ENCODE measurements around the gene AP4B1. TPM values are rescaled to one million over a fixed set of nuclear protein-coding genes. Genes with fewer than 3 reads are reported as not detected.

The AP4B1 gene
- total RNA-seq, 5 donors from 2014 or later (not counting 1 experiment from before 2014, with no cell fraction given), result 57.8 to 66.4 (median 61.5) TPM

- peak overlapping the region; percentile 84 for H3K27ac ChIP-seq (ENCODE audit: low read length)
- peaks cover 21% of the 10 kb centered on the region for H3K36me3 Mint-ChIP-seq
- H3K9me3 ChIP-seq, result no peaks in the 10 kb centered on the region
- peaks cover 0 to 14% of the 10 kb centered on the region in 2 donors for H3K36me3 ChIP-seq (ENCODE audit: control insufficient read depth in 2 of 2, extremely low read depth in 1 of 2, insufficient read depth in 1 of 2, low read length in 1 of 2)
- H3K4me3 ChIP-seq (ENCODE audit: control insufficient read depth in 1 of 2, extremely low read depth in 1 of 2, low read length in 1 of 2), result peak overlapping the region; percentile 2 to 38
- H3K9me3 Mint-ChIP-seq, result no peaks in the 10 kb centered on the region
- DNase-seq, result peak in 1 of 35 experiments; percentile 45
- 0% methylated on average over 1 of the region's 3 CpGs for WGBS (ENCODE audit: insufficient coverage)
- peak; percentile 63 to 81 (median 78) for ATAC-seq (replicated peaks in 1 of 4)
- H3K27me3 Mint-ChIP-seq, result no peaks in the 10 kb centered on the region
- CTCF ChIA-PET, result interaction anchor here (0.6 to 5.6 kb wide), 10 partner anchors 10 to 1232 kb away, joined by 3 to 86 read pairs (median 4); partner anchors contain the start of genes AP4B1 (in 1 of the 2), HIPK1 (in 1 of the 2) and PPM1J (in 1 of the 2)
- peak overlapping the region; percentile 63 to 79 (median 71) for H3K4me3 Mint-ChIP-seq
- H3K27ac Mint-ChIP-seq, result peak overlapping the region; percentile 96 to 99
- peaks cover 82 to 86% (median 84%) of the 10 kb centered on the region in 3 donors for H3K4me1 Mint-ChIP-seq
- POLR2A ChIA-PET, result interaction anchor here (0.6 to 6.6 kb wide), 9 partner anchors 9 to 872 kb away, joined by 3 to 221 read pairs (median 5); partner anchors contain the start of gene HIPK1 (in 2 of the 2)
- H3K4me1 ChIP-seq (ENCODE audit: control insufficient read depth in 1 of 2, extremely low read depth in 1 of 2, insufficient read depth in 2 of 2, low read length in 2 of 2), result peaks cover 39 to 51% of the 10 kb centered on the region in 2 experiments
- no peaks in the 10 kb centered on the region for H3K27me3 ChIP-seq (replicated peaks in 1 of 2; ENCODE audit: control insufficient read depth in 2 of 2, extremely low read depth in 1 of 2, insufficient read depth in 2 of 2, low read length in 1 of 2)
These were observed 42.9 kb upstream of the AP4B1 start for GRCh38 chr1:113947388-113948107.

GRCh38 chr1:113946678-113947387 is 42.2 kb upstream of the AP4B1 start:
- ChIA-PET POLR2A (interaction anchor here (0.6 to 6.6 kb wide), 14 partner anchors 8 to 872 kb away, joined by 3 to 221 read pairs (median 5); partner anchors contain the start of gene HIPK1 (in 2 of the 2)), CTCF (interaction anchor here (0.5 to 5.6 kb wide), 22 partner anchors 9 to 1231 kb away, joined by 3 to 86 read pairs (median 4); partner anchors contain the start of genes HIPK1 (in 2 of the 2), AP4B1 (in 1 of the 2), PPM1J (in 1 of the 2) and RSBN1 (in 1 of the 2))
- no peaks in the 10 kb centered on the region for H3K27me3 ChIP-seq (replicated peaks in 1 of 2; ENCODE audit: control insufficient read depth in 2 of 2, extremely low read depth in 1 of 2, insufficient read depth in 2 of 2, low read length in 1 of 2)
- H3K4me3 Mint-ChIP-seq, result peak overlapping the region; percentile 63 to 79 (median 71)
- H3K27ac Mint-ChIP-seq, result peak overlapping the region; percentile 96 to 99
- H3K4me1 Mint-ChIP-seq, result peaks cover 83 to 87% (median 84%) of the 10 kb centered on the region in 3 donors
- H3K9me3 Mint-ChIP-seq, result no peaks in the 10 kb centered on the region
- DNase-seq (no peak), ATAC-seq (replicated peaks in 1 of 4) (peak; percentile 27 to 50 (median 46))
- peaks cover 43 to 53% of the 10 kb centered on the region in 2 experiments for H3K4me1 ChIP-seq (ENCODE audit: control insufficient read depth in 1 of 2, extremely low read depth in 1 of 2, insufficient read depth in 2 of 2, low read length in 2 of 2)
- WGBS (ENCODE audit: insufficient coverage), result 50% methylated on average over 1 of the region's 3 CpGs
- peak overlapping the region; percentile 84 for H3K27ac ChIP-seq (ENCODE audit: low read length)
- peaks cover 21% of the 10 kb centered on the region for H3K36me3 Mint-ChIP-seq
- H3K27me3 Mint-ChIP-seq, result no peaks in the 10 kb centered on the region
- H3K9me3 ChIP-seq, result no peaks in the 10 kb centered on the region
- peaks cover 0 to 19% of the 10 kb centered on the region in 2 donors for H3K36me3 ChIP-seq (ENCODE audit: control insufficient read depth in 2 of 2, extremely low read depth in 1 of 2, insufficient read depth in 1 of 2, low read length in 1 of 2)
- H3K4me3 ChIP-seq (ENCODE audit: control insufficient read depth in 1 of 2, extremely low read depth in 1 of 2, low read length in 1 of 2), result peak overlapping the region; percentile 2 to 38

DNA sequence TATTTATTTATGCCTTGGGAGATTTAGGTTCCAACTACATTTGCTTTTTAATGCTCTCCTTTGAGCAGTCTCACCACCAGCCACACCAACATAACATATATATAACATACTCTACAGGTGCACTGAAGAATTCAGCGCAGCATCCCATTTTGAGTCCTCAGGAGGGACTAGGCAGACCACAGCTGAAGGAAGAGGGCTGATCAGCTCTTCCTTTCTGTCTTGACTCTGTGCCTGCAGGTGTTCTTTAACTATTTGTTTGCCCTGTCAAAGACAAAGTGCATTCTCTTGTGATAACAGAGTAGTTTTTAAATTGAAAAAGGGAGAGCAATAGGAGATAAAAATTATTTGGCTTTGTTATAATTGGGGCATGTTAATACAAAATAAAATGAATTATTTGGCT is 41.5 kb upstream of the AP4B1 start:
- Mint-ChIP-seq H3K4me1 (peaks cover 80 to 82% (median 81%) of the 10 kb centered on the region in 3 donors), H3K27ac (peak overlapping the region; percentile 96 to 99), H3K36me3 (peaks cover 25% of the 10 kb centered on the region), H3K4me3 (peak overlapping the region; percentile 49 to 79 (median 63)), H3K27me3 (no peaks in the 10 kb centered on the region), H3K9me3 (no peaks in the 10 kb centered on the region)
- Histone ChIP-seq H3K27me3 (replicated peaks in 1 of 2; ENCODE audit: control insufficient read depth in 2 of 2, extremely low read depth in 1 of 2, insufficient read depth in 2 of 2, low read length in 1 of 2) (no peaks in the 10 kb centered on the region), H3K4me3 (ENCODE audit: control insufficient read depth in 1 of 2, extremely low read depth in 1 of 2, low read length in 1 of 2) (no peak overlapping the region), H3K4me1 (ENCODE audit: control insufficient read depth in 1 of 2, extremely low read depth in 1 of 2, insufficient read depth in 2 of 2, low read length in 2 of 2) (peaks cover 46 to 54% of the 10 kb centered on the region in 2 experiments), H3K36me3 (ENCODE audit: control insufficient read depth in 2 of 2, extremely low read depth in 1 of 2, insufficient read depth in 1 of 2, low read length in 1 of 2) (peaks cover 2 to 18% of the 10 kb centered on the region in 2 donors), H3K9me3 (no peaks in the 10 kb centered on the region), H3K27ac (ENCODE audit: low read length) (peak overlapping the region; percentile 84)
- ATAC-seq (replicated peaks in 1 of 4) (peak in 3 of 4 experiments; percentile 45 to 56 (median 46)), DNase-seq (peak in 2 of 35 experiments; percentile 10 to 32)
- ChIA-PET POLR2A (interaction anchor here (0.5 to 6.6 kb wide), 12 partner anchors 8 to 1118 kb away, joined by 3 to 221 read pairs (median 5); partner anchors contain the start of gene HIPK1 (in 2 of the 2)), CTCF (interaction anchor here (0.5 to 5.6 kb wide), 18 partner anchors 9 to 188 kb away, joined by 3 to 86 read pairs (median 4); partner anchors contain the start of genes HIPK1 (in 2 of the 2) and RSBN1 (in 1 of the 2))
- 29% methylated on average over 1 of the region's 1 CpG for WGBS (ENCODE audit: insufficient coverage)

- H3K27me3 ChIP-seq (replicated peaks in 1 of 2; ENCODE audit: control insufficient read depth in 2 of 2, extremely low read depth in 1 of 2, insufficient read depth in 2 of 2, low read length in 1 of 2), result no peaks in the 10 kb centered on the region
- H3K4me3 ChIP-seq (ENCODE audit: control insufficient read depth in 1 of 2, extremely low read depth in 1 of 2, low read length in 1 of 2), result no peak overlapping the region
- H3K9me3 Mint-ChIP-seq, result no peaks in the 10 kb centered on the region
- peak overlapping the region; percentile 96 to 99 for H3K27ac Mint-ChIP-seq
- POLR2A ChIA-PET, result interaction anchor here (2.9 to 6.6 kb wide), 3 partner anchors 11 to 15 kb away, joined by 20 to 221 read pairs (median 59); partner anchors contain the start of gene HIPK1 (in 2 of the 2)
- no peak overlapping the region for H3K27ac ChIP-seq (ENCODE audit: low read length)
- ATAC-seq (replicated peaks in 1 of 4), result no peak
- H3K36me3 Mint-ChIP-seq, result peaks cover 33% of the 10 kb centered on the region
- peaks cover 82 to 83% (median 82%) of the 10 kb centered on the region in 3 donors for H3K4me1 Mint-ChIP-seq
- H3K27me3 Mint-ChIP-seq, result no peaks in the 10 kb centered on the region
- DNase-seq, result no peak
- peaks cover 4 to 22% of the 10 kb centered on the region in 2 donors for H3K36me3 ChIP-seq (ENCODE audit: control insufficient read depth in 2 of 2, extremely low read depth in 1 of 2, insufficient read depth in 1 of 2, low read length in 1 of 2)
- no peaks in the 10 kb centered on the region for H3K9me3 ChIP-seq
- no CpG with 5 or more reads among the region's 1 CpG for WGBS (ENCODE audit: insufficient coverage)
- H3K4me3 Mint-ChIP-seq, result peak overlapping the region in 1 of 3 donors; percentile 79
- H3K4me1 ChIP-seq (ENCODE audit: control insufficient read depth in 1 of 2, extremely low read depth in 1 of 2, insufficient read depth in 2 of 2, low read length in 2 of 2), result peaks cover 50 to 57% of the 10 kb centered on the region in 2 experiments
- CTCF ChIA-PET, result interaction anchor here (0.5 to 5.6 kb wide), 6 partner anchors 12 to 162 kb away, joined by 3 to 86 read pairs (median 6); partner anchors contain the start of gene HIPK1 (in 1 of the 2)
These were observed 40.7 kb upstream of the AP4B1 start for GRCh38 chr1:113945329-113945728.

- CTCF ChIA-PET, result interaction anchor here (0.5 to 1.0 kb wide), 6 partner anchors 9 to 597 kb away, joined by 3 to 4 read pairs (median 3); partner anchors contain the start of gene AP4B1 (in 1 of the 2)
- H3K27me3 Mint-ChIP-seq, result no peaks in the 10 kb centered on the region
- POLR2A ChIA-PET, result interaction anchor here (0.5 to 6.1 kb wide), 5 partner anchors 8 to 13 kb away, joined by 3 to 86 read pairs (median 5); partner anchors contain the start of gene HIPK1 (in 1 of the 2)
- H3K4me3 Mint-ChIP-seq, result peak overlapping the region in 1 of 3 donors; percentile 3
- DNase-seq (no peak), ATAC-seq (replicated peaks in 1 of 4) (no peak)
- H3K4me1 Mint-ChIP-seq, result peaks cover 80 to 83% (median 82%) of the 10 kb centered on the region in 3 donors
- Histone ChIP-seq H3K27ac (ENCODE audit: low read length) (no peak overlapping the region), H3K9me3 (no peaks in the 10 kb centered on the region), H3K36me3 (ENCODE audit: control insufficient read depth in 2 of 2, extremely low read depth in 1 of 2, insufficient read depth in 1 of 2, low read length in 1 of 2) (peaks cover 4 to 22% of the 10 kb centered on the region in 2 donors), H3K4me3 (ENCODE audit: control insufficient read depth in 1 of 2, extremely low read depth in 1 of 2, low read length in 1 of 2) (no peak overlapping the region), H3K27me3 (replicated peaks in 1 of 2; ENCODE audit: control insufficient read depth in 2 of 2, extremely low read depth in 1 of 2, insufficient read depth in 2 of 2, low read length in 1 of 2) (no peaks in the 10 kb centered on the region), H3K4me1 (ENCODE audit: control insufficient read depth in 1 of 2, extremely low read depth in 1 of 2, insufficient read depth in 2 of 2, low read length in 2 of 2) (peaks cover 51 to 61% of the 10 kb centered on the region in 2 experiments)
- no peaks in the 10 kb centered on the region for H3K9me3 Mint-ChIP-seq
- H3K36me3 Mint-ChIP-seq, result peaks cover 32% of the 10 kb centered on the region
- peak overlapping the region; percentile 48 to 56 for H3K27ac Mint-ChIP-seq
These were observed 38.6 kb upstream of the AP4B1 start for GRCh38 chr1:113943028-113943811.
